Bone marrow (tissue), 2 donors: ENCODE measurements around the gene EIF3J.
"Not testable (repeated sequence)": the region's sequence is repeated elsewhere in the genome, so short reads cannot be mapped to it uniquely, and the experiment has no call there.

Source experiments
- DNase-seq, 2 donors: peaks; one replicate each; lab custom pipeline; 2025; lab: John Stamatoyannopoulos, UW

EIF3J gene

GRCh38 chr15:44536962-44537734 is at the start of gene EIF3J:
Gene EIF3J (plus strand): TSS chr15:44537147. CDS start chr15:44537195, 48 bp downstream.
- peak; percentile 94 to 98 for DNase-seq

- peak in 1 of 2 donors; percentile 21 for DNase-seq
Measured at GRCh38 chr15:44489464-44489863, 47.5 kb upstream of the EIF3J start.

- no peak for DNase-seq
Measured at GRCh38 chr15:44490622-44491021, 46.3 kb upstream of the EIF3J start.

GRCh38 chr15:44492040-44492439 is 44.9 kb upstream of the EIF3J start:
- no peak for DNase-seq

GRCh38 chr15:44492672-44493071 is 44.3 kb upstream of the EIF3J start:
- DNase-seq, result no peak

GRCh38 chr15:44495562-44495961 is 41.4 kb upstream of the EIF3J start:
- no peak for DNase-seq

GRCh38 chr15:44500555-44500954 is 36.4 kb upstream of the EIF3J start:
- no peak for DNase-seq

- DNase-seq, result peak in 1 of 2 donors; percentile 57
Measured at GRCh38 chr15:44501768-44502366, 35.1 kb upstream of the EIF3J start.

- DNase-seq, result no peak
Measured at GRCh38 chr15:44516436-44516835, 20.5 kb upstream of the EIF3J start.

GRCh38 chr15:44519537-44519936 is 17.4 kb upstream of the EIF3J start:
- DNase-seq, result no peak

GRCh38 chr15:44525018-44525417 is 11.9 kb upstream of the EIF3J start:
- DNase-seq, result no peak

- no peak for DNase-seq
Measured at GRCh38 chr15:44527241-44527640, 9.7 kb upstream of the EIF3J start.

GRCh38 chr15:44529864-44530604 is 6.9 kb upstream of the EIF3J start:
- DNase-seq, result no peak

GRCh38 chr15:44530653-44531052 is 6.3 kb upstream of the EIF3J start:
- no peak for DNase-seq

- DNase-seq, result not testable (repeated sequence)
Measured at GRCh38 chr15:44532275-44532674, 4.7 kb upstream of the EIF3J start.

- DNase-seq, result no peak
Measured at GRCh38 chr15:44532689-44533088, 4.3 kb upstream of the EIF3J start.

- no peak for DNase-seq
Measured at GRCh38 chr15:44535092-44535491, 1.9 kb upstream of the EIF3J start.

GRCh38 chr15:44535523-44536301 is 1.2 kb upstream of the EIF3J start:
- DNase-seq, result no peak

- peak; percentile 94 to 98 for DNase-seq
Measured at GRCh38 chr15:44536302-44536961, 515 bp upstream of the EIF3J start.

GRCh38 chr15:44537735-44538240 is 841 bp downstream of the EIF3J start:
- no peak for DNase-seq

GRCh38 chr15:44541282-44541958 is 4.5 kb downstream of the EIF3J start:
- DNase-seq, result no peak
